ENCODE results near the gene ADAMTS13. TPM values are rescaled to one million over a fixed set of nuclear protein-coding genes. Genes with fewer than 3 reads are reported as not detected.

ADAMTS13 gene
- polyA plus RNA-seq, 2 donors = 1.2 to 4.3 TPM

- peaks cover 6 to 12% of the 10 kb centered on the region in 2 donors for H3K4me1 ChIP-seq (ENCODE audit: control insufficient read depth in 2 of 2, insufficient read depth in 2 of 2, low read length in 1 of 2)
- H3K4me3 ChIP-seq (ENCODE audit: low read depth in 1 of 2, low read length in 2 of 2) = no peak overlapping the region
- H3K27me3 ChIP-seq (ENCODE audit: control insufficient read depth in 1 of 2, insufficient read depth in 2 of 2, low read length in 2 of 2) = no peaks in the 10 kb centered on the region
- WGBS, 2 donors = 85 to 88% methylated on average over 4 of the region's 4 CpGs
- H3K36me3 ChIP-seq (ENCODE audit: control insufficient read depth in 2 of 2, insufficient read depth in 2 of 2, low read length in 1 of 2) = no peaks in the 10 kb centered on the region
- peaks cover 0 to 3% of the 10 kb centered on the region in 2 donors for H3K9me3 ChIP-seq (ENCODE audit: control insufficient read depth in 2 of 2, insufficient read depth in 1 of 2, low read depth in 1 of 2, low read length in 1 of 2)
- H3K27ac ChIP-seq (ENCODE audit: low read depth in 2 of 2, low read length in 1 of 2) = no peak overlapping the region
Observed at GRCh38 chr9:133380734-133381133, 41.4 kb upstream of the ADAMTS13 start.

- no peak overlapping the region for H3K27ac ChIP-seq (ENCODE audit: low read depth in 2 of 2, low read length in 1 of 2)
- peaks cover 6 to 16% of the 10 kb centered on the region in 2 donors for H3K4me1 ChIP-seq (ENCODE audit: control insufficient read depth in 2 of 2, insufficient read depth in 2 of 2, low read length in 1 of 2)
- no peak overlapping the region for H3K4me3 ChIP-seq (ENCODE audit: low read depth in 1 of 2, low read length in 2 of 2)
- H3K36me3 ChIP-seq (ENCODE audit: control insufficient read depth in 2 of 2, insufficient read depth in 2 of 2, low read length in 1 of 2) = no peaks in the 10 kb centered on the region
- H3K27me3 ChIP-seq (ENCODE audit: control insufficient read depth in 1 of 2, insufficient read depth in 2 of 2, low read length in 2 of 2) = no peaks in the 10 kb centered on the region
- WGBS, 2 donors = 88 to 89% methylated on average over 4 of the region's 4 CpGs
- peaks cover 0 to 3% of the 10 kb centered on the region in 2 donors for H3K9me3 ChIP-seq (ENCODE audit: control insufficient read depth in 2 of 2, insufficient read depth in 1 of 2, low read depth in 1 of 2, low read length in 1 of 2)
Observed at GRCh38 chr9:133382507-133383141, 39.5 kb upstream of the ADAMTS13 start.

GRCh38 chr9:133383438-133383837 lies 38.7 kb upstream of the ADAMTS13 start:
- Histone ChIP-seq H3K4me1 (ENCODE audit: control insufficient read depth in 2 of 2, insufficient read depth in 2 of 2, low read length in 1 of 2) (peaks cover under 1 to 12% of the 10 kb centered on the region in 2 donors), H3K36me3 (ENCODE audit: control insufficient read depth in 2 of 2, insufficient read depth in 2 of 2, low read length in 1 of 2) (no peaks in the 10 kb centered on the region), H3K4me3 (ENCODE audit: low read depth in 1 of 2, low read length in 2 of 2) (no peak overlapping the region), H3K27me3 (ENCODE audit: control insufficient read depth in 1 of 2, insufficient read depth in 2 of 2, low read length in 2 of 2) (no peaks in the 10 kb centered on the region), H3K27ac (ENCODE audit: low read depth in 2 of 2, low read length in 1 of 2) (no peak overlapping the region), H3K9me3 (ENCODE audit: control insufficient read depth in 2 of 2, insufficient read depth in 1 of 2, low read depth in 1 of 2, low read length in 1 of 2) (peaks cover 0 to 3% of the 10 kb centered on the region in 2 donors)
- 86 to 93% methylated on average over 3 of the region's 3 CpGs for WGBS, 2 donors

- Histone ChIP-seq H3K36me3 (ENCODE audit: control insufficient read depth in 2 of 2, insufficient read depth in 2 of 2, low read length in 1 of 2) (no peaks in the 10 kb centered on the region), H3K27ac (ENCODE audit: low read depth in 2 of 2, low read length in 1 of 2) (no peak overlapping the region), H3K9me3 (ENCODE audit: control insufficient read depth in 2 of 2, insufficient read depth in 1 of 2, low read depth in 1 of 2, low read length in 1 of 2) (peaks cover 0 to 3% of the 10 kb centered on the region in 2 donors), H3K4me1 (ENCODE audit: control insufficient read depth in 2 of 2, insufficient read depth in 2 of 2, low read length in 1 of 2) (peaks cover 0 to 4% of the 10 kb centered on the region in 2 donors), H3K4me3 (ENCODE audit: low read depth in 1 of 2, low read length in 2 of 2) (no peak overlapping the region), H3K27me3 (ENCODE audit: control insufficient read depth in 1 of 2, insufficient read depth in 2 of 2, low read length in 2 of 2) (no peaks in the 10 kb centered on the region)
- 88% methylated on average over 17 of the region's 17 CpGs for WGBS, 2 donors
Observed at GRCh38 chr9:133384736-133385321, 37.3 kb upstream of the ADAMTS13 start.

GRCh38 chr9:133385452-133385851 lies 36.7 kb upstream of the ADAMTS13 start:
- WGBS, 2 donors = 80% methylated on average over 14 of the region's 14 CpGs
- Histone ChIP-seq H3K36me3 (ENCODE audit: control insufficient read depth in 2 of 2, insufficient read depth in 2 of 2, low read length in 1 of 2) (no peaks in the 10 kb centered on the region), H3K27me3 (ENCODE audit: control insufficient read depth in 1 of 2, insufficient read depth in 2 of 2, low read length in 2 of 2) (no peaks in the 10 kb centered on the region), H3K4me3 (ENCODE audit: low read depth in 1 of 2, low read length in 2 of 2) (no peak overlapping the region), H3K4me1 (ENCODE audit: control insufficient read depth in 2 of 2, insufficient read depth in 2 of 2, low read length in 1 of 2) (peaks cover 0 to 4% of the 10 kb centered on the region in 2 donors), H3K27ac (ENCODE audit: low read depth in 2 of 2, low read length in 1 of 2) (no peak overlapping the region), H3K9me3 (ENCODE audit: control insufficient read depth in 2 of 2, insufficient read depth in 1 of 2, low read depth in 1 of 2, low read length in 1 of 2) (peaks cover 0 to 3% of the 10 kb centered on the region in 2 donors)

GRCh38 chr9:133386338-133386737 lies 35.8 kb upstream of the ADAMTS13 start:
- Histone ChIP-seq H3K4me3 (ENCODE audit: low read depth in 1 of 2, low read length in 2 of 2) (no peak overlapping the region), H3K4me1 (ENCODE audit: control insufficient read depth in 2 of 2, insufficient read depth in 2 of 2, low read length in 1 of 2) (peaks cover 0 to 4% of the 10 kb centered on the region in 2 donors), H3K27ac (ENCODE audit: low read depth in 2 of 2, low read length in 1 of 2) (no peak overlapping the region), H3K27me3 (ENCODE audit: control insufficient read depth in 1 of 2, insufficient read depth in 2 of 2, low read length in 2 of 2) (no peaks in the 10 kb centered on the region), H3K36me3 (ENCODE audit: control insufficient read depth in 2 of 2, insufficient read depth in 2 of 2, low read length in 1 of 2) (no peaks in the 10 kb centered on the region), H3K9me3 (ENCODE audit: control insufficient read depth in 2 of 2, insufficient read depth in 1 of 2, low read depth in 1 of 2, low read length in 1 of 2) (peaks cover 0 to 3% of the 10 kb centered on the region in 2 donors)
- 82 to 88% methylated on average over 13 of the region's 13 CpGs for WGBS, 2 donors

- Histone ChIP-seq H3K4me1 (ENCODE audit: control insufficient read depth in 2 of 2, insufficient read depth in 2 of 2, low read length in 1 of 2) (peaks cover 0 to 4% of the 10 kb centered on the region in 2 donors), H3K27me3 (ENCODE audit: control insufficient read depth in 1 of 2, insufficient read depth in 2 of 2, low read length in 2 of 2) (no peaks in the 10 kb centered on the region), H3K4me3 (ENCODE audit: low read depth in 1 of 2, low read length in 2 of 2) (no peak overlapping the region), H3K27ac (ENCODE audit: low read depth in 2 of 2, low read length in 1 of 2) (no peak overlapping the region), H3K36me3 (ENCODE audit: control insufficient read depth in 2 of 2, insufficient read depth in 2 of 2, low read length in 1 of 2) (no peaks in the 10 kb centered on the region), H3K9me3 (ENCODE audit: control insufficient read depth in 2 of 2, insufficient read depth in 1 of 2, low read depth in 1 of 2, low read length in 1 of 2) (peaks cover 0 to 3% of the 10 kb centered on the region in 2 donors)
- 48 to 52% methylated on average over 9 of the region's 9 CpGs for WGBS, 2 donors
Observed at GRCh38 chr9:133387680-133388079, 34.5 kb upstream of the ADAMTS13 start.

GRCh38 chr9:133389025-133389557 lies 33.1 kb upstream of the ADAMTS13 start:
- 95 to 97% methylated on average over 12 of the region's 12 CpGs for WGBS, 2 donors
- H3K9me3 ChIP-seq (ENCODE audit: control insufficient read depth in 2 of 2, insufficient read depth in 1 of 2, low read depth in 1 of 2, low read length in 1 of 2) = no peaks in the 10 kb centered on the region
- H3K4me1 ChIP-seq (ENCODE audit: control insufficient read depth in 2 of 2, insufficient read depth in 2 of 2, low read length in 1 of 2) = peaks cover 0 to 4% of the 10 kb centered on the region in 2 donors
- H3K36me3 ChIP-seq (ENCODE audit: control insufficient read depth in 2 of 2, insufficient read depth in 2 of 2, low read length in 1 of 2) = no peaks in the 10 kb centered on the region
- H3K27ac ChIP-seq (ENCODE audit: low read depth in 2 of 2, low read length in 1 of 2) = no peak overlapping the region
- H3K4me3 ChIP-seq (ENCODE audit: low read depth in 1 of 2, low read length in 2 of 2) = no peak overlapping the region
- H3K27me3 ChIP-seq (ENCODE audit: control insufficient read depth in 1 of 2, insufficient read depth in 2 of 2, low read length in 2 of 2) = no peaks in the 10 kb centered on the region

- WGBS, 2 donors = 90 to 94% methylated on average over 13 of the region's 13 CpGs
- peaks cover 0 to 2% of the 10 kb centered on the region in 2 donors for H3K9me3 ChIP-seq (ENCODE audit: control insufficient read depth in 2 of 2, insufficient read depth in 1 of 2, low read depth in 1 of 2, low read length in 1 of 2)
- H3K4me1 ChIP-seq (ENCODE audit: control insufficient read depth in 2 of 2, insufficient read depth in 2 of 2, low read length in 1 of 2) = peaks cover 0 to 4% of the 10 kb centered on the region in 2 donors
- H3K4me3 ChIP-seq (ENCODE audit: low read depth in 1 of 2, low read length in 2 of 2) = no peak overlapping the region
- no peaks in the 10 kb centered on the region for H3K27me3 ChIP-seq (ENCODE audit: control insufficient read depth in 1 of 2, insufficient read depth in 2 of 2, low read length in 2 of 2)
- no peaks in the 10 kb centered on the region for H3K36me3 ChIP-seq (ENCODE audit: control insufficient read depth in 2 of 2, insufficient read depth in 2 of 2, low read length in 1 of 2)
- no peak overlapping the region for H3K27ac ChIP-seq (ENCODE audit: low read depth in 2 of 2, low read length in 1 of 2)
Observed at GRCh38 chr9:133389562-133389961, 32.6 kb upstream of the ADAMTS13 start.

Data from esophagus (tissue), 2 donors.